Stimulated activated CD4-positive, alpha-beta T cell treated with anti-CD3 and anti-CD28 coated beads, Interleukin-15, amount 100 ng/mL, for 24 hours (primary cell): ENCODE measurements around the gene ATF3.

Experiments
- DNase-seq: peaks from one replicate; pipeline ENCODE4 v3.0.0-alpha.2; 2020

Gene ATF3

GRCh38 chr1:212609701-212610574, 1.4 kb downstream of the ATF3 start:
- peak; percentile 35 for DNase-seq

DNA sequence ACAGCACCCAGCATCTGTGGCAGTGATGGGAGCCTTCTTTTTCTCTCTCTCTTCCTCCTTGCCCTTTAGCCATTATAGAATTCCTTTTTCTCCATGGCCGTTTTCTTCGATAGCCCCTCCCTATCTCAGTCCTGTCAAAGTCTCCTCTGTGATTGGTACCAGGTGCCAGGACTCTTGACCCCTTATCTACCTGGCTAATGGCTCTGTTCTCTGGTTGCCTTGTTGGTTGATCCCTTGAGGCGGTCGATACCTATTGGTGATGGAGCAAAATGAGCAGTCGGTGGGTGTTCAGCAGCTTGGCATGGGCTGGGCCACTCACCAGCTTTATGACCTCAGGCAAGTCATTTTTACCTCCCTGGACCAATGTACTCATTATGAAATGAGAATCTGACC, 2.0 kb downstream of the ATF3 start:
- no peak for DNase-seq

DNA sequence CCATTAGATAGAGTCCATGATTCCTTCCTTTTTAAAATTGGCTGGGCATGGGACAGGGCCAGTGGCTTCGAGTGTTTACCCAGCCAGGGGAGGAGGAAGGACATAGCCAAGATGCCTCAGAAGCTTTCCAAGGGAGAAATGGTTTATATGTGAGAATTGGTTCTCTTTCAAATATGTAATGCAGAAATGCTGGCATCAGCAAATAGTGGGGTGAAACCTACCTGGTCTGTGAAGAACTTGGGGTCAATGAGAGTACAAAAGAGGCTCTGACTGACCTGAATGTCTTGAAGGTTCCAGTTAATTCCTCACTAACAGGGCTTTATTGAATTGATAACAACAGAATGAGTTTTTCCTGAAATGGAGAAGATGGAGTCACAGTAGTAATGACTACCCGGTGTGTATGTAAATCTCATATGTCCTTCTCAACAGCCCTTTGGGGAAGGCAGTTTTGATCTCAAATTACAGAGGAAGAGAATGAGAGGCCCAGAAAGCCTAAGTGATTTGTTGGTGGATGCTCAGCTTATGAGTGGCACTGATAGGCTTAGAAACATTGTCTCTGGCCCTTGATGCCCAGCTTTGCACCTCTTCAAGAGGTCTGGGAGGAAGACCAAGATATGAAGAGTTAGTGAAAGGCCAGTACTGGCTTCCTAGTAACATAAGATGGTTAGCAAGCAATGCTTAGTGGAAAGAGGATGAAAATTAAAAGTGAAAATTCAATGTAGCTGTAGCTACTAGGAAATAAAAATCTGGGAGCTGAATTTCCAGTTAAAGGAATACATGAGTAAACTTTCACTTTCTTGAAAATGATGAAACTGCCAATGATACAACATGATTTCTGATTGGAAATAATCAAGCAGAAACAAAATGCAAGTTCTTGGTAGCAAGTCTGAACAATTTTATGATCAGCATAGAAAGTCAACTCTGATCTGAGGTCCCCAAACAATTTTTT, 2.7 kb downstream of the ATF3 start:
- no peak for DNase-seq

- DNase-seq = no peak
Measured at GRCh38 chr1:212612041-212612961, 3.7 kb downstream of the ATF3 start.

DNA sequence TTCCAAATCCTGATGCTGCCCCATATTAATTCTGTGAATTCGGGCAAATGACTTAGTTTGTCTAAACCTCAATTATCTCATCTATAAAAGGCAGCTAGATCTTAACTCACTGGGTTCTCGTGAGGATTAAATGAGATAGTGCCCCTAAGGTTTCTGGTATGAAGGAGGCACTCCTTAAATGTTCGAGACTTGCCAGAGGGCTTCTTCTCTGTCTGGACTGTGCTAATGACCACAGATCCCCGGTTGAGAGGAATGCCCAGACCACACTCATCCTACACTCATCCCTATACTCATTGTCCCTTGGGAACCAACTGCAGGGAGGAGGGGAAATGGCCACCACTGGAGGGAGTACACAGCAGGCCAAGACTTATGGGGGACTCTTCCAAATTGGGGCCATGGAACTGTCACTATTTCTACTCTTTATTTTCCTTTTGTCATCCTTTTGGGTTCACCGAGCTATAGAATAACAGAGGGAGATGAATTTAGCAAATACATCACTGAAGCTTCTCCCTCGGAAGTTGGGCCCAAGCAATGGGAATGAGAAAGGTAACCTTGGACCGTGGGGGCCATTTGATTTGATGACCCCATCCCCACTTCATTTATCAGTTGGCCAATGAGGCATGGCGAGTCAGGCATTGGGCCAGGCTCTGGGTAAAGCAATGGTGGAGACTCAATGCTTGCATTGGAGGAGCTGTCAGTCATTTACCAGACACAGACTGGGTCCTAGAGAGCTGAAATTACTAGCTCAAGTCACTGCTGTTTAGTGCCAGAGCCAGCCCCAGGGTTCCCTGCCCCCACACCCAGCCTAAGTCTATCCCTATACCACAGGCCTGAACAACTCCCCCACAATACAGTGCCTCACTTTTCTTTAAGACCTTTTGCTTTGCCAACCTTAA, 5.1 kb downstream of the ATF3 start:
- no peak for DNase-seq

- DNase-seq = no peak
Measured at GRCh38 chr1:212614453-212615200, 6.1 kb downstream of the ATF3 start.

- no peak for DNase-seq
Measured at GRCh38 chr1:212615201-212615470, 6.6 kb downstream of the ATF3 start.

DNA sequence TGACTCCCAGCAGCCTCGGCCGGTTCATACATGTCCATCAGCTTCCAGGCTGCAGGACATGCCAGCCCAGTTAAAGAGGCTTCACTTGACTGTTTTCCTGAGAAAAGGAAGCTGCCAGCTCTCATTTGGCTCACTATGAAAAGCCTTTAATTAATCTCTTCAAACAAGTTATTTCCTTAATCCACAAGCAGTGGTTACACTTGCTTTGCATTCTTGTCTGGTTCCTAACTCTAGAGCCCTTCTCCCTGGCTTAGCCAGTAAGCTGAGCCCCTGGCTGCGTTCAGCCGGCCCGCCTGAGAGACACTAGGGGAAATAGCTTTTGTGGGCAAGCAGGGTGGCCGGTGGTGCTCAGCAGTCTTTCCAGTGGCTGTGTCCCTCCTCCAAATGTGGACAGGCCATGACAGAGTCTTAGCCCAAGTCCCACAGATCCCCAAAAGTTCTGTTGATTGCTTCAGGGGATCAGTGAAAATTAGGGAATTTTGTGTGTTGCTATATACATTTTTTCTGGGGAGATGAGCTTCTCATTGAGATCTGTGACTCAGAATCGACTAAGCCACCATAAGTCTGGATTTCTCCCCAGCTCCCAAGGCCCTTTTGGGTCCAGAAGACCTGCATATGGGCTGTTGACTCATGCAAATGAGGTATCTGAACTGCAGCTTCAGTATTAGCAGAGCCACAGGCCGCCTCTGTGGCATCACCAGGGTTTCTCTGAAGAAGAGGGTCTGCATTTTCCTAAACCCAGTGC, 10.1 kb downstream of the ATF3 start:
- DNase-seq = no peak

DNA sequence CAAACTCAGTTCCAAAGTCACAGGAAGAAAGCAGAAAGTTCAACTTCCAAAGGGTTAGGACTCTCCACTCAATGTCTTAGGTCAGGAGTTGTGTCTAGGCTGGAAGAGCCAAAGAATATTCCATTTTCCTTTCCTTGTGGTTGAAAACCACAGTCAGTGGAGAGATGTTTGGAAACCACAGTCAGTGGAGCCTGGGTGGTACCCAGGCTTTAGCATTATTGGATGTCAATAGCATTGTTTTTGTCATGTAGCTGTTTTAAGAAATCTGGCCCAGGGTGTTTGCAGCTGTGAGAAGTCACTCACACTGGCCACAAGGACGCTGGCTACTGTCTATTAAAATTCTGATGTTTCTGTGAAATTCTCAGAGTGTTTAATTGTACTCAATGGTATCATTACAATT, 11.7 kb downstream of the ATF3 start:
- no peak for DNase-seq

GRCh38 chr1:212621043-212621948, 12.7 kb downstream of the ATF3 start:
- no peak for DNase-seq

DNA sequence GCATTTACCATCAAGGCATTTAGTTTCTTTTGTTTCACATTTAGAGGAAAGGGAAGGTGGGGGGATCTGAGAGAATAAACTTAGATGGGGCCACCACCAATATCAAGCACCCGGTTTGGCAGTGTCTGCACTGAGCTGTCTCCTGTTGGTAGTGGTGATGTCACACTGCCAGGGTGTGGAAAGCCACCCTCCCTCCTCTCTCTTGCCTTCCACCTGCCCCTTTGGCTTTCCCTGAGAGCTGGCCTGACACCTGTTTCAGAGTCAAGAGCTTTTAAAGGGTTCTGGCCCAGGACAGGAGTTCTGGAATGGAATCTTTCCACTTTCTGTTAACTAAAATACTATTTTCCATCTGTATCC, 13.4 kb downstream of the ATF3 start:
- DNase-seq = no peak

- no peak for DNase-seq
Measured at GRCh38 chr1:212622467-212622866, 13.9 kb downstream of the ATF3 start.

DNA sequence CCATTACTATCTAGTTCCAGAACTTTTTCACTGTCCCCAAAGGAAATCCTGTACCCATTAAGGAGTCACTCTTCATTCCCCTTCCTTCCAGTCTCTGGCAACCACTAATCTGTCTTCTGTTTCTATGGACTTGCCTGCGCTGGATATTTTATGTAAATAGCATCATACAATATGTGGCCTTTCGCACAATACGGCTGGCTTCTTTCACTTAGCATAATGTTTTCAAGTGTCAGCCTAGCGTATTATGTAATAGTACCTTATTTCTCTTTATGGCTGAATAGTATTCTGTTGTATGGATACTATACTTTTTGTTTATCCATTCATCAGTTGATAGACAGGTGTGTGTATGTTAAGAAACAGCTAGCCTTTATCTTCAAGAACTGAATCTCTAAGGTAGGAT, 14.3 kb downstream of the ATF3 start:
- DNase-seq = no peak

DNA sequence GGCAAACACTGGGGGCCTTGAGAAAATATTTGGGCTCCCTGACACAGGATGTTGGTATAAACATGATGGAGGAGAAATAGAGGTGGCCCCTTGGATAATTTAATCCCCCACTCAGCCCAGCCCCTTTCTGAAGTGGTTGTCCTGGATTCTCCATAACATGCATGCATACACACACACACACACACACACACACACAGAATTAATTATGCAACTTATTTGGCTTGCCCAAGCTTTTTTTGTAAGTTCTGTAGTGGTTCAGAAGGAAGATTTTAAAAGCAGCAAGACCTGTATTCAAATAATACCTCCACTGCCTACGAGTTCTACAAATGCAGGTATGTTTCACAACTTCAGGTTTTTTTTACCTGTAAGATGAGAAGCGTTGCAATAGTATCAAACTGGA, 15.0 kb downstream of the ATF3 start:
- no peak for DNase-seq

DNA sequence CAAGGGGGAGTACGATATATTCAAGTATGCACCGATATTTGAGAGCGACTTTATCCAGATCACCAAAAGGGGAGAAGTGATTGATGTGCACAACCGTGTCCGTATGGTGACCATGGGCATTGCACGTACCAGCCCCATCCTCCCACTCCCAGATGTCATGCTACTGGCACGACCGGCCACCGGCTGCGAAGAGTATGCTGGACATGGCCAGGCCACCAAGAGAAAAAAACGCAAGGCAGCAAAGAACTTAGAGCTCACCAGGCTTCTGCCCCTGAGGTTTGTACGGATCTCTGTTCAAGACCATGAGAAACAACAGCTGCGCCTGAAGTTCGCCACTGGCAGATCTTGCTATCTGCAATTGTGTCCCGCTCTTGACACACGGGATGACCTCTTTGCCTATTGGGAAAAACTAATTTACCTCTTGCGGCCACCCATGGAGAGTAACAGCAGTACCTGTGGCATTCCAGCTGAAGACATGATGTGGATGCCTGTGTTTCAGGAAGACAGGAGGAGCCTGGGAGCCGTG, 16.5 kb downstream of the ATF3 start:
- DNase-seq = no peak

- no peak for DNase-seq
Measured at GRCh38 chr1:212625781-212626450, 17.4 kb downstream of the ATF3 start.

GRCh38 chr1:212628046-212628445, 19.5 kb downstream of the ATF3 start:
- no peak for DNase-seq

DNA sequence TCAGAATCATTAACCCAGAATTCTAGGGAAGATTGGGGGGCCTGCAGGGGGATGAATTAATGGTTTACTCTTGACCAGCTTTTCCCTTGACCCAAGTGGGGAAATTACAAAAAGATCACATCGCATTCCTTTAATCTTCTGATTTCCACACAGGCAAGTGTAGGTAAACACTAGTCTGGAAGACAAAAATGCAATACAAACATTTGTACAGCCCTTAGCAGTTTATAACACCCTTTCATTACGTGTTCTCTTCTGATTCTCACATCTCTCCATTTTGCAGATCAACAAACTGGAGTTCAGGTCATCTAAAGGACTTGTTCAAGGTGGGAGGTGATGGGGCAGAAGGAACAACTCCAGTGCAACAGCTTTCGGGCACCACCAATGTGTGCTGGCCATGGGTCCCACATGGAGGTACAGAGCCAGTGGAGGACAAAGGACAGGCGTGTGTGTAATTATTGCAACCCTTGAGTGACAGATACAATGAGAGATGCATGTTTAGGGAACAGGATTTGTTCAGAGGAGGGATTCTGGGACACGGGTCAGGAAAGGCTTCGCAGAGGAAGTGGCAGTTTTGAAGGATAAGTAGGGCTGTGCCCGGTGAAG, 20.4 kb downstream of the ATF3 start:
- no peak for DNase-seq
